ENCODE results near the gene SV2C. TPM values are rescaled to one million over a fixed set of nuclear protein-coding genes. Genes with fewer than 3 reads are reported as not detected.

SV2C gene
- total RNA-seq, 2 donors from 2014 or later = 0.04 to 0.15 TPM

DNA sequence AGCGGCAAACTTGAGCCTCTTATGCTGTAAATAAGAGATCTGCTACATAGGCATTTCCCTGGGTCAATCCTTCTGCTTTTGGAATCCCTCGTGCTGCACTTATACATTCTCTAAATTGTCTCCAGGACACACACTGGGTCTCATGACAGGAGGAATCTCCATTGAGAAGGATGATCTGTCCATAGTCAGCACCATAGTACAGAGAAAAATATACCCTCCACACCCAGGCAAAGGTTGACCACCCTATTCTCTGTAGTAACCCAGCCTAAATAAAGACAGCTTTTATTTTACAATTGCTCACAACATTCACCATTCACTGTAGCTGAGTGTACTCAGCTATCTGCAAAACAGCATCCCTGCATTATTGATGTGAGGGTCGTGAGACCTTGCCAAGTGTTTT is 111.2 kb downstream of the SV2C start:
- TF ChIP-seq, protein P1, sequence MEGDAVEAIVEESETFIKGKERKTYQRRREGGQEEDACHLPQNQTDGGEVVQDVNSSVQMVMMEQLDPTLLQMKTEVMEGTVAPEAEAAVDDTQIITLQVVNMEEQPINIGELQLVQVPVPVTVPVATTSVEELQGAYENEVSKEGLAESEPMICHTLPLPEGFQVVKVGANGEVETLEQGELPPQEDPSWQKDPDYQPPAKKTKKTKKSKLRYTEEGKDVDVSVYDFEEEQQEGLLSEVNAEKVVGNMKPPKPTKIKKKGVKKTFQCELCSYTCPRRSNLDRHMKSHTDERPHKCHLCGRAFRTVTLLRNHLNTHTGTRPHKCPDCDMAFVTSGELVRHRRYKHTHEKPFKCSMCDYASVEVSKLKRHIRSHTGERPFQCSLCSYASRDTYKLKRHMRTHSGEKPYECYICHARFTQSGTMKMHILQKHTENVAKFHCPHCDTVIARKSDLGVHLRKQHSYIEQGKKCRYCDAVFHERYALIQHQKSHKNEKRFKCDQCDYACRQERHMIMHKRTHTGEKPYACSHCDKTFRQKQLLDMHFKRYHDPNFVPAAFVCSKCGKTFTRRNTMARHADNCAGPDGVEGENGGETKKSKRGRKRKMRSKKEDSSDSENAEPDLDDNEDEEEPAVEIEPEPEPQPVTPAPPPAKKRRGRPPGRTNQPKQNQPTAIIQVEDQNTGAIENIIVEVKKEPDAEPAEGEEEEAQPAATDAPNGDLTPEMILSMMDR (IDR thresholded peaks at IDR 0.05) = no peak
- no peak overlapping the region for H3K4me3 ChIP-seq
- no peak for DNase-seq (ENCODE audit: low spot score)
- H3K36me3 ChIP-seq = no peaks in the 10 kb centered on the region
- no peaks in the 10 kb centered on the region for H3K4me1 ChIP-seq
- no peaks in the 10 kb centered on the region for H3K9me3 ChIP-seq
- no peak overlapping the region for H3K27ac ChIP-seq
- H3K27me3 ChIP-seq = no peaks in the 10 kb centered on the region

DNA sequence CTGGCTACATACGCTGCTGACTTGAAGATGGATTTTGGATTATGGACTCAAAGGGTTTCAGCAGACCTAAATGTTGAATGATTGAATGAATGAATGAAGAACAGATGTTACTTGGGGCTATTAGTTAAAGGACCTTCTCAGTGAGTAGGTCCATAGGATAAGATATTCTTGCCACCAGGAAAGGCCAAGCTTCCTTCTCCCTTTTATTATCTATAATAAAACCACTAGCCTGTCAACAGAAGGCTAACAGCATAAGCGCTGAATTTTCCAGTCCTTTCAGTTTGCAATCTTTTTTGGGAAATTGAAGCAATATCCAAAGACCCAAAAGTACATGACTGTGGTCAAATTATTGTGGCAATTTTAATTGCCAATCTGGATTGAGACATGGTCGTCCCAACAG is 113.3 kb downstream of the SV2C start:
- DNase-seq (ENCODE audit: low spot score) = no peak
- H3K9me3 ChIP-seq = no peaks in the 10 kb centered on the region
- TF ChIP-seq, protein P1 (IDR thresholded peaks at IDR 0.05) = no peak

GRCh38 chr5:76196886-76197489 is 113.8 kb downstream of the SV2C start:
- H3K27ac ChIP-seq = no peak overlapping the region
- H3K4me3 ChIP-seq = no peak overlapping the region
- DNase-seq (ENCODE audit: low spot score) = no peak

More for the DNA sequence above, 113.3 kb downstream of the SV2C start:
- H3K27me3 ChIP-seq = no peaks in the 10 kb centered on the region
- no peak overlapping the region for H3K4me3 ChIP-seq
- no peaks in the 10 kb centered on the region for H3K4me1 ChIP-seq
- H3K36me3 ChIP-seq = no peaks in the 10 kb centered on the region
- no peak overlapping the region for H3K27ac ChIP-seq

DNA sequence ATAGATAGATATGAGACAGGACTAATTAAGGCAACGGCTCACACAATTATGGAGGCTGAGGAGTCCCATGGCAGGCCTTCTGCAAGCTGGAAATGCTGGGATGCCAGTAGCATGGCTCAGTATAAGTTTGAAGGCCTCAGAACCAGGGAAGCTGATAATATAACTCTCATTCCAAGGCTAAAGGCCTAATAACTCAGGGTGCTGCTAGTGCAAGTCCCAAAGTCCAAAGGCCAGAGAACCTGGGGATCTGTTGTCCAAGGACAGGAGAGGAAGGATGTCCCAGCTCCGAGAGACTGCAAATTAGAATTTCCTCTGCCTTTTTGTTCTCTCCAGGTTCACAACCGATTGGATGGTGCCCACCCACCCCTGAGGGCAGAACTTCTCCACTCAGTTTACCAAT is 114.5 kb downstream of the SV2C start:
- no peak for DNase-seq (ENCODE audit: low spot score)
- H3K27ac ChIP-seq = no peak overlapping the region
- H3K4me3 ChIP-seq = no peak overlapping the region
- no peaks in the 10 kb centered on the region for H3K36me3 ChIP-seq
- TF ChIP-seq, protein P1 (IDR thresholded peaks at IDR 0.05) = no peak
- H3K27me3 ChIP-seq = no peaks in the 10 kb centered on the region
- H3K4me1 ChIP-seq = no peaks in the 10 kb centered on the region
- no peaks in the 10 kb centered on the region for H3K9me3 ChIP-seq

More at GRCh38 chr5:76196886-76197489, 113.8 kb downstream of the SV2C start:
- Histone ChIP-seq H3K4me1 (no peaks in the 10 kb centered on the region), H3K27me3 (no peaks in the 10 kb centered on the region), H3K36me3 (no peaks in the 10 kb centered on the region), H3K9me3 (no peaks in the 10 kb centered on the region)
- TF ChIP-seq, protein P1 (IDR thresholded peaks at IDR 0.05) = no peak

DNA sequence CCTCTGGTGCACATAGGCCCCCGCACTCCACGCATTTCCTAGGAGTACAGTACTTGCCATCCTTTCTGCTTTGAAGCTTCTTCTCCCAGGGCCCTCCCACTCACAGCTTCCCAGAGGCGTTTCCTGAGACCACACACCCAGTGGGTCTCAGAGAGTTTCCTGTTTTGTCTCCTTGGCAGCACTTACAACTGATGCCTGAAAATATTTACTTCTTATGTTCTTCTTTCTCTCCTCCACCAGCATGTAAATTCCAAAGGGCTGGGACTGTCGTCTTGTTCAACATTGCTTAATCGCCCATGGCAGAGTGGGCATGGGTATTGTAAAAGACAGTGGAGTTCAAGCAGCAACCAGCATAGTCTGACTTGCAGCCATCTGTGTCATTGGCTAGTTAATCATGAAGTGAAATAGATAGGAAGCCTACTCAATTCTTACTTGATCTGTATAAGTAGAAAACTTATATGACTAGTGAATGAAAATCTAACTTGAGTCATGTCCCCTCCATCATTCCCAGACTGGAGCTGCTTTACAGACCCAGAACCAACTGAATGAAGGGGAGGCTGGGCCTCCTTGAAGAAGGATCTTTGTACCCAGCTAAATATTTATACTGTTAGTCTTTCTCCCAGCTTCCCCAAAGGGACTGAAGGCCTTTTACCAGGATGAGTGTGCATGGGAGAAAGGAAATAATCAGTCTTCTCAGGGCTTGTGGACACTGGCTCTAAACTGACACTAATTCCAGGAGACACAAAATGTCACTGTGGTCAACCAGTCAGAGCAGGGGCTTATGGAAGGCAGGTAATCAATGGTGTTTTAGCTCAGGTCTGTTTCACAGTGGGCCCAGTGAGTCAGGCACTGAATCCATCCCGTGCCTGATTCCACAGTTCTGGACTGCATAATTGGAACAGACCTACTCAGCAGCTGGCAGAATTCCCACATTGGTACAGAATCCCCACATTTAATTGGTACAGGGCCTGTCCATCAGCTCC is 116.4 kb downstream of the SV2C start:
- Histone ChIP-seq H3K27ac (no peak overlapping the region), H3K27me3 (no peaks in the 10 kb centered on the region), H3K4me3 (no peak overlapping the region), H3K4me1 (no peaks in the 10 kb centered on the region), H3K36me3 (no peaks in the 10 kb centered on the region), H3K9me3 (no peaks in the 10 kb centered on the region)
- TF ChIP-seq, protein P1 (IDR thresholded peaks at IDR 0.05) = no peak
- no peak for DNase-seq (ENCODE audit: low spot score)
